GM12878 (cell line): ENCODE data around the gene CRKL.

Experiments used
- ATF2 ChIP-seq: IDR thresholded peaks from 2 replicates; pipeline ENCODE4 v1.6.1; 2012; ENCODE audit warnings: low read length, inconsistent platforms
- EZH2 ChIP-seq: IDR thresholded peaks from 2 replicates; pipeline ENCODE4 v1.6.1; 2012; ENCODE audit warnings: low read depth, mild to moderate bottlenecking, control low read depth, inconsistent platforms, low read length, borderline replicate concordance; ENCODE audit not compliant: control insufficient read depth
- RFX5 ChIP-seq: IDR thresholded peaks from 2 replicates; pipeline ENCODE4 v1.6.1; 2011; ENCODE audit warnings: low read depth, low read length, improper control_type of control experiment
- SUZ12 ChIP-seq: fragments of 200-600 bp; sonication (generic); IDR thresholded peaks from one replicate; pipeline ENCODE4 v1.6.1; 2018; ENCODE audit warnings: antibody characterized with exemption, mild to moderate bottlenecking; ENCODE audit not compliant: unreplicated experiment

GRCh38 chr22:20983081-20983771 lies 66.0 kb downstream of the CRKL start:
- TF ChIP-seq ATF2 (no peak), RFX5 (no peak), EZH2 (no peak), SUZ12 (no peak)
